Heart right ventricle (tissue), 16 donors: ENCODE results near the gene SRGAP3. TPM values are rescaled to one million over a fixed set of nuclear protein-coding genes. Genes with fewer than 3 reads are reported as not detected.

Source experiments
- ATAC-seq, 8 donors: fragments of 200-7000 bp; cut with Tn5 transposase; one replicate each; pipeline ENCODE4 v1.9.1; 2020; ENCODE audit warnings: mild to moderate bottlenecking in 8 of 8, moderate library complexity in 8 of 8, moderate number of reproducible peaks in 1 of 8
- DNase-seq, 2 donors: peaks; one replicate each; pipeline ENCODE4 v3.0.0-alpha.2; 2020
- H3K27ac ChIP-seq, 10 donors: fragments of 200-600 bp; sonication (generic) in 2 of 10; one replicate each; pipeline versions ENCODE4 v1.5.0 to v1.8.0; 2020 to 2022; ENCODE audit warnings: mild to moderate bottlenecking in 3 of 10
- H3K27me3 ChIP-seq, 7 donors: fragments of 200-600 bp; one replicate each; pipeline ENCODE4 v1.8.0; 2021 to 2022; ENCODE audit warnings: mild to moderate bottlenecking in 2 of 7
- H3K36me3 ChIP-seq, 9 donors: fragments of 200-600 bp; sonication (generic) in 1 of 9; one replicate each; pipeline versions ENCODE4 v1.5.0 to v1.8.0; 2020 to 2022; ENCODE audit warnings: mild to moderate bottlenecking in 2 of 9
- H3K4me1 ChIP-seq, 9 donors: fragments of 200-600 bp; sonication (generic) in 1 of 9; one replicate each; pipeline versions ENCODE4 v1.5.0 to v1.8.0; 2020 to 2022; ENCODE audit warnings: mild to moderate bottlenecking in 4 of 9
- H3K4me3 ChIP-seq, 10 donors: fragments of 200-600 bp; sonication (generic) in 2 of 10; one replicate each; pipeline versions ENCODE4 v1.5.0 to v1.8.0; 2020 to 2022; ENCODE audit warnings: mild to moderate bottlenecking in 7 of 10, moderate library complexity in 2 of 10
- H3K9me3 ChIP-seq, 11 donors: fragments of 200-600 bp in 10 of 11; sonication (generic) in 2 of 11; one replicate each; pipeline versions ENCODE4 v1.5.0 to v1.8.0; 2013 to 2022; ENCODE audit warnings: mild to moderate bottlenecking in 2 of 11, control low read depth in 1 of 11, moderate library complexity in 1 of 11
- CTCF ChIP-seq, 9 donors: fragments of 200-600 bp; sonication (generic) in 2 of 9; IDR thresholded peaks; one replicate each; pipeline versions ENCODE4 v1.5.0 to v1.8.0; 2021 to 2022; ENCODE audit warnings: antibody characterized with exemption in 9 of 9, mild to moderate bottlenecking in 5 of 9, moderate library complexity in 1 of 9
- WGBS, 2 donors: extraction: QIAGEN DNeasy Blood & Tissue Kit; methylation state at CpG; one replicate each; pipeline ENCODE4 v1.1.7; 2013; ENCODE audit warnings: inconsistent platforms in 1 of 2; 5-methylcytosine and 5-hydroxymethylcytosine counted together
- intact Hi-C, 10 donors: fragments of 100-400 bp; cut with DNase I; formaldehyde crosslinking; loops; one replicate each; pipeline versions ENCODE4 v1.11.1 to v1.14.2; 2022
- polyA plus RNA-seq, 2 donors: library from polyadenylated mRNA; stranded (reverse); fragments of 200-250 nt; gene quantifications; one replicate each; pipeline ENCODE4 v1.2.3, GENCODE V29; 2013
- total RNA-seq, 10 donors: library from RNA; stranded (reverse); fragmentation: NEBNext Ultra II Directional in 3 of 10; extraction: Animal tissue kit (Norgen Biotek cat#: 25700) in 3 of 10; gene quantifications; one replicate each; pipeline versions ENCODE4 v1.2.1 to v1.2.4, GENCODE V29; 2021 to 2023
- donor health status: Arrhythmogenic right ventricular cardiomyopathy.
- donor health status: ischemic (EF 13 %, LVEDD 7.1; RV severe dilation, severe dysfunction).
- donor health status: healthy with polysubstance abuse.
- donor health status: DM: no; HTN: yes; CAD: no.
- donor health status: DM: no; HTN: no; CAD: no.
- donor health status: ischemic (EF 25% LVEDD 6.9; RV normal size, moderate dysfunction).
- donor health status: ischemic (EF 25% LVEDD 5.7; RV mildly dilated, moderate dysfunction).
- donor health status: healthy.
- donor health status: DM: yes; HTN: yes; CAD: no.
- donor health status: Ischemic cardiomyopathy.
- donor health status: ischemic (EF 35%, LVEDD 5.7; RV mildly dilated, moderate dysfunction).
- donor health status: nonischemic (EF 11% LVEDD 7.7; RV severe dilation, severe dysfunction).
- donor health status: DM: yes; HTN: yes; CAD: no.
- donor health status: PGD.
- donor health status: ischemic (EF 29% LVEDD 5.4; RV normal size, mild dysfunction).
- donor health status: nonischemic (EF 23%, LVEDD 6.1; RV moderate dilation, normal function).

Gene SRGAP3
- total and polyA plus RNA-seq, 12 donors: 0.67 to 16.1 (median 10.6) TPM

DNA sequence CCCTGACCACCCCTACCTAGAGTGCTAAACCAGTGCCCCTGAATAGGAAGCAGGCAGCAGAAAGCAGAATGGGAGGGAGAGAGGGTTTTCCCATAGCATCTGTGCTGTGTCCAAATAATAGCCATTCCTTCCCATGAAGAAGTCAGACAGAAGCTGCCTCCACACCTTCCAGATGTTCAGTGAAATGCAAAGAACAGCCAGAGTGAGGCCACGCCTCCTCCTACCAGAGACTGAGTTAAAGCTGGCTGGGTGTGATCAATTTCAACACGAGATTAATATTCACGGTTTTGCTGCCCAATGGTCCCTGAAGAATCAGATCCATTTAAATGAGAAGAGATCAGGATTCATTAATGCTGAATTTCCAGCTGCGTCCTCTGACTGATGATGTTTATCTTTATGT lies 111.8 kb downstream of the SRGAP3 start:
- peaks cover 0 to 8% (median 0%) of the 10 kb centered on the region in 11 donors for H3K9me3 ChIP-seq
- H3K4me3 ChIP-seq: no peak overlapping the region
- ATAC-seq (no peak), DNase-seq (no peak)
- intact Hi-C loops: loop anchor here in 1 of 10 donors (10.0 kb wide), 1 partner anchor 107 kb away; the partner anchor contains the start of gene SRGAP3
- H3K4me1 ChIP-seq: peaks cover 1 to 34% (median 16%) of the 10 kb centered on the region in 9 donors
- H3K27me3 ChIP-seq: peaks cover 0 to 23% (median 8%) of the 10 kb centered on the region in 7 donors
- WGBS, 2 donors: 69 to 70% methylated on average over 4 of the region's 4 CpGs
- TF ChIP-seq CTCF (IDR thresholded peaks at IDR 0.05): no peak
- H3K36me3 ChIP-seq: no peaks in the 10 kb centered on the region
- H3K27ac ChIP-seq: no peak overlapping the region

- H3K27me3 ChIP-seq: peaks cover 0 to 23% (median 8%) of the 10 kb centered on the region in 7 donors
- peaks cover 0 to 8% (median 0%) of the 10 kb centered on the region in 11 donors for H3K9me3 ChIP-seq
- WGBS, 2 donors: 86 to 88% methylated on average over 12 of the region's 12 CpGs
- DNase-seq: no peak
- no peaks in the 10 kb centered on the region for H3K36me3 ChIP-seq
- intact Hi-C loops: loop anchor here in 1 of 10 donors (10.0 kb wide), 1 partner anchor 108 kb away; the partner anchor contains the start of gene SRGAP3
- H3K27ac ChIP-seq: no peak overlapping the region
- no peak for TF ChIP-seq CTCF (IDR thresholded peaks at IDR 0.05)
- ATAC-seq: no peak
- peak overlapping the region in 5 of 10 donors; percentile 35 to 48 (median 45) for H3K4me3 ChIP-seq
- H3K4me1 ChIP-seq: peaks cover 0 to 26% (median 9%) of the 10 kb centered on the region in 9 donors
These were observed 112.5 kb downstream of the SRGAP3 start for GRCh38 chr3:9136746-9137465.

DNA sequence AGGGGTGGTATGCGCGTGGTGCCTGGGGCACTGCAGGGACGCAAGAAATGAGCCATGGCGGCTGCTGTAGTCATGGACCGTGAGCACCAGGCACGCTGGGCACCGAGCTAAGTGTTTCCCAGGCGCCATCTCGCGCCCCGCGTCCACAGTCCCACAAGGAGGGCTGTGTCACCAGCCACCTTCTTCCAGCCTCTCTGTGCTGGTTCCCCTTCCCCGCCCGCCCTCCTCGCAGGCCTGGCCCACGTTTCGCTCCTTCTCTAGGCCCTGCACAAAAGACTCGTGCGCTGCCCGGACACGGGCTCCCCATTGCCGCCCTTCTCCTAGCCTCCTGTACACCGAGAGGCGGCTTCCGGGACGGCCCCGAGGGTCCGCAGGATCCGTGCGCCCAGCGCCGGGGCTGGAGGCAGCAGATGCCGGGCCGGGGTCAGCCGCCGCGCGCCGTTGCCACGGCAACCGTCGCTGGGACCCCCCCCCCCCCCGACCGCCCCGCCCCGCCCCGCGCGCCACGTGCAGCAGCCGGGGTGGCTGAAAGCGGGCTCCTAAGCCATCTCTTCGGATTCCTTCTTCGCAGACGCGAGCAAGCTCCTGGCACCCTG lies 113.4 kb downstream of the SRGAP3 start:
- Histone ChIP-seq H3K27me3 (peaks cover 0 to 23% (median 8%) of the 10 kb centered on the region in 7 donors), H3K9me3 (peaks cover 0 to 8% (median 0%) of the 10 kb centered on the region in 11 donors), H3K4me3 (peak overlapping the region in 9 of 10 donors; percentile 35 to 53 (median 45)), H3K36me3 (no peaks in the 10 kb centered on the region), H3K4me1 (peaks cover 0 to 20% (median 5%) of the 10 kb centered on the region in 9 donors), H3K27ac (peak overlapping the region in 3 of 10 donors; percentile 4 to 21 (median 19))
- TF ChIP-seq CTCF (IDR thresholded peaks at IDR 0.05): no peak
- ATAC-seq (peak; percentile 49 to 76 (median 55)), DNase-seq (peak in 1 of 2 donors; percentile 25)
- WGBS, 2 donors: 9 to 11% methylated on average over 47 to 55 of the region's 56 CpGs
- intact Hi-C loops: loop anchor here in 1 of 10 donors (10.0 kb wide), 1 partner anchor 109 kb away; the partner anchor contains the start of gene SRGAP3

GRCh38 chr3:9135526-9135925 lies 113.9 kb downstream of the SRGAP3 start:
- ATAC-seq (peak in 3 of 8 donors; percentile 6 to 21 (median 7)), DNase-seq (no peak)
- peaks cover 0 to 8% (median 0%) of the 10 kb centered on the region in 11 donors for H3K9me3 ChIP-seq
- H3K4me1 ChIP-seq: peaks cover 0 to 20% (median 4%) of the 10 kb centered on the region in 9 donors
- intact Hi-C loops: loop anchor here in 1 of 10 donors (10.0 kb wide), 1 partner anchor 109 kb away; the partner anchor contains the start of gene SRGAP3
- H3K27me3 ChIP-seq: peaks cover 0 to 23% (median 8%) of the 10 kb centered on the region in 7 donors
- no peak for TF ChIP-seq CTCF (IDR thresholded peaks at IDR 0.05)
- peak overlapping the region in 3 of 10 donors; percentile 4 to 21 (median 19) for H3K27ac ChIP-seq
- no peaks in the 10 kb centered on the region for H3K36me3 ChIP-seq
- peak overlapping the region in 7 of 10 donors; percentile 37 to 53 (median 45) for H3K4me3 ChIP-seq
- WGBS, 2 donors: 79 to 86% methylated on average over 6 of the region's 6 CpGs
